NCI-H510A treated with DMSO at 0.1 percent for 48 hours (cell line): ENCODE results near the gene CCL4.
"Not testable (repeated sequence)": the region's sequence is repeated elsewhere in the genome, so short reads cannot be mapped to it uniquely, and the experiment has no call there.

Experiments
- DNase-seq: peaks from one replicate; lab custom pipeline; 2025; lab: John Stamatoyannopoulos, UW

CCL4 gene

DNA sequence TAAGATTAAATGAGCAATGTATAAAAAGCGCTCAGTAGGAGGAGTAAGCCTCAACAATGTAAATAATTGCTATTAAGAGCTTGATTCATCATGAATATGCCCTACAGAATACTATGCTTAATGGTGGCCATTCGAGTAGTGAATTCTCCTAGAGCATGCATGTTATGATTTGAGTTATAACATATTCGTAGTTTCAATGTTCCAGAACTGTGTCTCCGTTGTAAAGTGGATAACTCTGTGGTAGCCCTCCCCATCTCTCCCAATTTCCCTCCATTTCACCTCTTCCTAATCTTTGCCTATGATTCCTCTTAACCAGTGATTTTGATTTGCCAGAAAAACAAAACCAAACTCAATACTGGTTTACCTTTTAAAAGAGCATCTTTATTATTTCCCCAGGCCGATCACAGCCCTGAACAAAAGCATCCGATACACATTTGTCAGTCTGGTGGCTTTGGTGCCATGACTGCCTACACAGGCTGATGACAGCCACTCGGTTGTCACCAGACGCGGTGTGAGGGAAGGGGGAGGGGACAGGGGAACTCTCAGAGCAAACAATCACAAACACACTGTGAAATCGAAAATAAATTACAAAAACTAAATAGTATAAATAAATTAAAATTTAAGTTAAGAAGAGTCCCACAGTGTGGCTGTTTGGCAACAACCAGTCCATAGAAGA lies 15.6 kb upstream of the CCL4 start:
- not testable (repeated sequence) for DNase-seq

DNA sequence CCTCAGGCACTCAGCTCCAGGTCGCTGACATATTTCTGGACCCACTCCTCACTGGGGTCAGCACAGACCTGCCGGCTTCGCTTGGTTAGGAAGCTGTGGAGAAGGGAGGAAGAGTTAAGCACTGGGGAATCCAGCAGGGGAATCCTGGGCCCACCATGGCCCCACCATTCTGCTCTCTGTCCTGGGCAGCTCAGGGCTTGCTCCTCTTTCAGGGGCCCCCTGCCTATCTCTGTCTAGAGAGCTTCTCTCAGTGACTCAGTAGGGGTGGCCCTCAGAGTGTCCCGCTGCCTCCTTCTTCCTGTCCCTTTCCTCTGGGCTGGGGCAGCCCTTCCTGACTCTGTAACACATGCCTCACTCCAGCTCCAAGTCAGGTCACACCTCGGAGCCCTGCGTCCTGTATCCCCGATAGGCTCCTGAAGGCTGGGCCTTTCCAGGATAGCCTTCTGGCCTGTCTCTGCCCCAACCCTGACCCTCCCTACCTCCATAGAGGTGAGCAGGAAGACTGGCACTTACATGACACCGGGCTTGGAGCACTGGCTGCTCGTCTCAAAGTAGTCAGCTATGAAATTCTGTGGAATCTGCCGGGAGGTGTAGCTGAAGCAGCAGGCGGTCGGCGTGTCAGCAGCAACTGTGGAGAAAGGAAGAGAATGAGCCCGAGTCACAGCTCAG lies 14.8 kb upstream of the CCL4 start:
- DNase-seq = no peak

GRCh38 chr17:36089339-36089865 lies 14.2 kb upstream of the CCL4 start:
- no peak for DNase-seq

DNA sequence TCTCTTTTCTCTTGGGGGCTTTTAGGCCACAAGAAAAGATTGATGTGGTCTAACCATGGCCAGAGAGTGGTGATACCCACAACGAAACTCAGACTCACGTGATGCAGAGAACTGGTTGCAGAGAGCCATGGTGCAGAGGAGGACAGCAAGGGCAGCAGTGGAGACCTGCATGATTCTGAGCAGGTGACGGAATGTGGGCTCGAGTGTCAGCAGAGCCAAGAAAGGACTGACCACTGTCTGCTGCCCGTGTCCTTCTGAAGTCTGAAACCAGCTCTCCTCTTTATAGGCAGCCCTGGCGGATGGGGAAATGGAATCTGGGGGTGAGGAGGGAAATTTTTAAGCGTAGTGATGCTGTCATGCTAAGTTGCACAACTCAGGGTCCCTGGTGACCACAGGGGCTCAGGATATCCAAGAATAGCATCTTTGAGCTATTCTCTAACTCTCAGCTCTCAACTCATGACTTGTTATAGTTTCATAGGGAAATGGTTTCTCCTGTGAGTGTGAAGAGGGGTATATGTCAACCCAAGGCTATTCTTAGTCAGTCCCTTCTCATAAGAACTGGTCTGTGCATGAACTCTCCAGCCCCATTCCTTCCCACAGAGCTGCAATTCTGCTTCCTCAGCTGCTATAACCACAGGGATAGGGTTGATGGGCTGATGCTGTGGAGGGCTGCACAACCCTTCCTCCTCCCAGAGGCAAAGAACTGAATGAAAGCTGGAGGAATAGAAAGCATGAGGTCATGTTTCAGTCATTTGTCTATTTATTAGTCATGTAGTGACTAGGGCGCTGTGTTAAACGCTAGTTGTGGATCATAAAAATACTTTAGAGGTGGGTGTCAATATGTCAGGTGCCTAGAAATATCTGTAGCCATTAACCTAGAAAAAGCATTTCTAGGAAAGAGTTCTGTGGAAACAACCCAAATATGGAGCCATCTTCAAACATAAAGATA lies 13.5 kb upstream of the CCL4 start, which contains the start of gene CCL3:
Gene CCL3 (minus strand): TSS at position 256 of the 949 bp plus-strand sequence. CDS start 85 bp downstream, at position 171.
- DNase-seq = no peak

- DNase-seq = no peak
Measured at GRCh38 chr17:36092230-36092629, 11.4 kb upstream of the CCL4 start.

- not testable (repeated sequence) for DNase-seq
Measured at GRCh38 chr17:36092715-36093114, 10.9 kb upstream of the CCL4 start.

GRCh38 chr17:36094232-36094631 lies 9.4 kb upstream of the CCL4 start:
- DNase-seq = no peak

DNA sequence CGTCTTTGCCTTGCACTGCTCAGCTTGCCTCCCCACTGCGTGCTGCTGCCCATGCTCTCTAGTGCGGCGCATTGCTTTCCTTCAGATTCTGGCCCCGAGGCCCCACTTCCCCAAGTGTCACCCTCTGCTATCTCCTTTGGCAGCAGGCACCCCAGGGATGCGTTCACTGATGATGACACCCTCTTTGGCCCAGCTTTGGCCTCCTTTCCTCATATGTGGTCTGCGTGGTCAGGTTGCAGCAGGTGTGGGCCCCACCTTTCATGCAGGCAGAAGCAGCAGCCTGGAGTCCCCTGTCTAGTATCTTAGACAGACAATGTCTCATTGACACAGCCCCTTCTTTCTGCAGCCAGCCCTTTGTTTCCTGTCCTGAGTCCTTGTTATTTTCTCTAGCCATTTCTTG lies 8.9 kb upstream of the CCL4 start:
- no peak for DNase-seq

DNA sequence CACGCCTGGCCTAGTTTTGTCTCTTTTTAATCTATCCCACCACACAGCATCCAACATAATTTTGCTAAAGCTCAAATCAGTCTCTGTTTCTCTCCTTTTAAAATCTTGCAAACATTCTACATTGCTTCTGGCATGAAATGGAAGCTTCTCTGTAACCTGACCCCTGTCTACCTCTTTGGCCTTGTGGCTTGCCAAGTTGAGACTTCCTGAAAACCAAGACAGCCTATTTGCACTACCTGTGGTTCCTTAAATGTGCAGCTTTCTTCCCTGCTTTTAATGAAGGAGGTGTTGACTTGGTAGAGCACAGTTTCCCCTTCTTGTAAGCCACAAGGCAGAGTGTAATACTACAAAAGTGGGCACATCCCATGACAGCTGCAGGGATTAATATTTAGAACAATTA lies 7.6 kb upstream of the CCL4 start:
- DNase-seq = no peak

- DNase-seq = not testable (repeated sequence)
Measured at GRCh38 chr17:36099004-36099403, 4.6 kb upstream of the CCL4 start.

- not testable (repeated sequence) for DNase-seq
Measured at GRCh38 chr17:36104246-36104645, 619 bp downstream of the CCL4 start.

GRCh38 chr17:36104701-36105181 lies 1.1 kb downstream of the CCL4 start:
- DNase-seq = no peak

GRCh38 chr17:36105781-36106492 lies 2.3 kb downstream of the CCL4 start:
- DNase-seq = no peak

GRCh38 chr17:36106493-36106835 lies 2.8 kb downstream of the CCL4 start:
- DNase-seq = no peak

GRCh38 chr17:36107660-36108059 lies 4.0 kb downstream of the CCL4 start:
- DNase-seq = no peak

- not testable (repeated sequence) for DNase-seq
Measured at GRCh38 chr17:36108265-36108664, 4.6 kb downstream of the CCL4 start.

GRCh38 chr17:36111068-36111490 lies 7.5 kb downstream of the CCL4 start:
- DNase-seq = no peak

DNA sequence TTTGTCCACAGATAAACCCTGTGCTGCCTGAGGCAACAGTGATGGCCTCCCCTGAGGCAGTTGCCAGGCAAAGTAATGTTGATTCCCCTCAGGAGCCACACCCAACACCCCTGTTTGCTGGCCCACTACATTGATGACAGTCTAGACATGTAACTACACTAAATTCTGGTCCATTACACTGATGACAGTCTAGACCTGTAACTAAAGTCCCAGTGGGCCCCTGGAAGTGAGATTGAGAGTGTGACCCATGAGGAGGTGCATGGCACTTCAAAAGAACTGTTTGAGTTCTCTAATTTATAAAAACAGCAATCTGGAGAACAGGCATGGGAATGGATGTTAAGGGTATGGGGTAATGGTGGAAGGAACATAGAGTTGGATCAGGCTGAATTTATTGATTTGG lies 8.9 kb downstream of the CCL4 start:
- DNase-seq = no peak

DNA sequence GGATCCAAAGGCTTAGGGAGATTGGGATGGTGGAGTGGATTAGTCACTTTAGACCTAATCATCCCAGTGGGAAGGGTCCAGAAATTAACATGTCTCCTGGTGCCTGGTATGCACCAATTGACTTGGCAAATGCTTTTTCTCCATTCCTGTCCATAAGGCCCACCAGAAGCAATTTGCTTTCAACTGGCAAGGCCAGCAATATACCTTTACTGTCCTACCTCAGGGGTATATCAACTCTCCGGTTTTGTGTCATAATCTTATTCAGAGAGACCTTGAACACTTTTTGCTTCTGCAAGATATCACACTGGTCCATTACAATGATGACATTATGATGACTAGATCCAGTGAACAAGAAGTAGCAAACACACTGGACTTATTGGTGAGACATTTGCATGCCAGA lies 9.5 kb downstream of the CCL4 start:
- not testable (repeated sequence) for DNase-seq

DNA sequence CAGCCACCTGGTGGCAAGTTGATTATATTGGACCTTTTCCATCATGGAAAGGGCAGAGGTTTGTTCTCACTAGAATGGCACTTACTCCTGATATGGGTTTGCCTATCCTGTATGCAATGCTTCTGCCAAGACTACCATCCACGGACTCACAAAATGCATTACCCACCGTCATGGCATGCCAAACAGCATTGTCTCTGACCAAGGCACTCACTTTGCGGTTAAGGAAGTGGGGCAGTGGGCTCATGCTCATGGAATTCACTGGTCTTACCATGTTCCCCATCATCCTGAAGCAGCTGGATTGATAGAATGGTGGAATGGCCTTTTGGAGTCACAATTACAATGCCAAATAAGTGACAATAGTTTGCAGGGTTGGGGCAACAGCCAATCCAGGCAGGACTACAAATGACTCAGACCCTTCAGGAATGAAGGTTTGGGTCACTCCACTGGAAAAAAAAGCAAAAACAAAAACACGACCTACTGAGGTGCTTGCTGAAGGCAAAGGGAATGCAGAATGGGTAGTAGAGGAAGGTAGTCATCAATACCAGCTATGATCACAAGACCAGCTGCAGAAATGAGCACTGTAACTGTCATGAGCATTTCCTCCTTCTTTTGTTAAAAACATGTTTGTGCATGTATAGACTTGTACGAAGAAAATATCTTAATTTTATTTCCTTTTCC lies 11.5 kb downstream of the CCL4 start:
- not testable (repeated sequence) for DNase-seq

DNA sequence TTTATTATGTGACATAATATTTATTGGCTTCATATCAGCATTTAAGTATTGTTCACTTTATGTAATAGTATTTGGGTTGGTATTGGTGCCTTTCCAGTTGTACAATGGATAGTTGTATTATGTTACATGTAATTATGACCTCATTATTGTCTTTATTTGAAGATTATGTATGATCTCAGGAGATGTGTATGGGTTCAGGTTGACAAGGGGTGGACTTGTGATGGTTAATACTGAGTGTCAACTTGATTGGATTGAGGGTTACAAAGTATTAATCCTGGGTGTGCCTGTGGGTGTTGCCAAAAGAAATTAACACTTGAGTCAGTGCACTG lies 12.0 kb downstream of the CCL4 start:
- not testable (repeated sequence) for DNase-seq
